Neural cell (in vitro differentiated cells): Measurements from ENCODE around the gene TMEM53. TPM values are rescaled to one million over a fixed set of nuclear protein-coding genes. Genes with fewer than 3 reads are reported as not detected.

Source experiments
- H2AFZ ChIP-seq: fragments of 200-600, 300-800 bp; sonication (generic), shearing (Covaris generic); 2 replicates; pipeline ENCODE4 v1.6.0; 2014; ENCODE audit warnings: low read depth, mild to moderate bottlenecking, antibody characterized with exemption, low read length, moderate library complexity
- H3F3A ChIP-seq: fragments of 200-600 bp; shearing (Covaris generic); 2 replicates; pipeline ENCODE4 v1.6.1; 2016; ENCODE audit warnings: mild to moderate bottlenecking, moderate library complexity, mixed read lengths, antibody characterized with exemption, low read length; ENCODE audit not compliant: insufficient read depth, poor library complexity, severe bottlenecking
- H3K27ac ChIP-seq: fragments of 200-600, 300-800 bp; sonication (generic), shearing (Covaris generic); 2 replicates; pipeline ENCODE4 v1.5.1; 2014; ENCODE audit warnings: mild to moderate bottlenecking, low read length, moderate library complexity
- H3K27me3 ChIP-seq: fragments of 300-800, 200-600 bp; sonication (generic), shearing (Covaris generic); 2 replicates; pipeline ENCODE4 v1.6.0; 2014; ENCODE audit warnings: mild to moderate bottlenecking, low read depth, low read length, moderate library complexity; ENCODE audit not compliant: insufficient read depth
- H3K36me3 ChIP-seq: fragments of 300-800, 200-600 bp; sonication (generic), shearing (Covaris generic); 2 replicates; pipeline ENCODE4 v1.5.1; 2014; ENCODE audit warnings: mild to moderate bottlenecking, antibody characterized with exemption, low read length, moderate library complexity; ENCODE audit not compliant: insufficient read depth
- H3K4me2 ChIP-seq: fragments of 300-800, 200-600 bp; sonication (generic), shearing (Covaris generic); 2 replicates; pipeline ENCODE4 v1.6.0; 2014; ENCODE audit warnings: mild to moderate bottlenecking, low read length
- H3K4me3 ChIP-seq: fragments of 300-800, 200-600 bp; sonication (generic), shearing (Covaris generic); 2 replicates; pipeline ENCODE4 v1.5.1; 2014; ENCODE audit warnings: mild to moderate bottlenecking, low read length, moderate library complexity
- H3K79me2 ChIP-seq: fragments of 200-600 bp; shearing (Covaris generic); replicated peaks from 2 replicates; pipeline ENCODE4 v1.6.0; 2014; ENCODE audit warnings: mild to moderate bottlenecking, low read length, moderate library complexity; ENCODE audit not compliant: insufficient read depth
- H3K9ac ChIP-seq: fragments of 300-800, 200-600 bp; sonication (generic), shearing (Covaris generic); 2 replicates; pipeline ENCODE4 v1.6.1; 2016; ENCODE audit warnings: mild to moderate bottlenecking, low read length, mixed read lengths
- H3K9me2 ChIP-seq: fragments of 200-600 bp; shearing (Covaris generic); 2 replicates; pipeline ENCODE4 v1.6.1; 2016; ENCODE audit warnings: mild to moderate bottlenecking, low read length, mixed read lengths; ENCODE audit not compliant: insufficient read depth
- H3K9me3 ChIP-seq: fragments of 200-600, 300-800 bp; sonication (generic), shearing (Covaris generic); 2 replicates; pipeline ENCODE4 v1.6.1; 2016; ENCODE audit warnings: mild to moderate bottlenecking, mixed run types, low read length, moderate library complexity, mixed read lengths
- H4K20me1 ChIP-seq: fragments of 200-600 bp; shearing (Covaris generic); 2 replicates; pipeline ENCODE4 v1.6.1; 2016; ENCODE audit warnings: mild to moderate bottlenecking, mixed run types; ENCODE audit not compliant: insufficient read depth
- EP300 ChIP-seq: fragments of 450-650 bp; conservative IDR thresholded peaks from 2 replicates; pipeline ENCODE4 v1.6.1; 2014; ENCODE audit warnings: antibody characterized with exemption, mild to moderate bottlenecking, moderate library complexity; ENCODE audit not compliant: poor library complexity, severe bottlenecking
- EZH2 ChIP-seq: fragments of 200-600, 300-800 bp; shearing (Covaris generic), sonication (generic); IDR thresholded peaks from 2 replicates; pipeline ENCODE4 v1.6.1; 2014; ENCODE audit warnings: antibody characterized with exemption, low read length, borderline replicate concordance, mild to moderate bottlenecking; ENCODE audit not compliant: insufficient read depth, poor library complexity, severe bottlenecking
- MXI1 ChIP-seq: fragments of 450-650 bp; conservative IDR thresholded peaks from 2 replicates; pipeline ENCODE4 v1.6.1; 2014; ENCODE audit warnings: antibody characterized with exemption, mild to moderate bottlenecking; ENCODE audit not compliant: poor library complexity, severe bottlenecking
- POLR2AphosphoS5 ChIP-seq: IDR thresholded peaks from 2 replicates; pipeline ENCODE4 v1.6.1; 2012
- RAD21 ChIP-seq: fragments of 450-650 bp; conservative IDR thresholded peaks from 2 replicates; pipeline ENCODE4 v1.6.1; 2014; ENCODE audit warnings: antibody characterized with exemption, mild to moderate bottlenecking, moderate library complexity
- SMC3 ChIP-seq: fragments of 450-650 bp; conservative IDR thresholded peaks from 2 replicates; pipeline ENCODE4 v1.6.1; 2014; ENCODE audit warnings: antibody characterized with exemption, mild to moderate bottlenecking, moderate library complexity; ENCODE audit not compliant: poor library complexity
- TAF1 ChIP-seq: IDR thresholded peaks from 2 replicates; pipeline ENCODE4 v1.6.1; 2012; ENCODE audit warnings: low read depth
- polyA minus RNA-seq: library from RNA; depleted of rRNA, polyadenylated mRNA; stranded (reverse); fragments of >200 nt; gene quantifications from 2 replicates; pipeline ENCODE4 v1.2.3, GENCODE V29; 2014
- polyA plus RNA-seq: library from polyadenylated mRNA; depleted of rRNA; stranded (reverse); fragments of >200 nt; gene quantifications from 2 replicates; pipeline ENCODE4 v1.2.3, GENCODE V29; 2014
- TF ChIP-seq, protein P1 (sequence below): IDR thresholded peaks from 2 replicates; pipeline ENCODE4 v1.6.1; 2012; ENCODE audit warnings: borderline replicate concordance
- TF ChIP-seq, protein P2 (sequence below): fragments of 450-650 bp; IDR thresholded peaks from 2 replicates; pipeline ENCODE4 v1.5.1; 2014; ENCODE audit warnings: antibody characterized with exemption, mild to moderate bottlenecking, moderate library complexity; ENCODE audit not compliant: poor library complexity, severe bottlenecking

The TMEM53 gene
- polyA plus RNA-seq (13.4 and 21.4 TPM in 2 replicates), polyA minus RNA-seq (11.6 and 13.9 TPM in 2 replicates)

DNA sequence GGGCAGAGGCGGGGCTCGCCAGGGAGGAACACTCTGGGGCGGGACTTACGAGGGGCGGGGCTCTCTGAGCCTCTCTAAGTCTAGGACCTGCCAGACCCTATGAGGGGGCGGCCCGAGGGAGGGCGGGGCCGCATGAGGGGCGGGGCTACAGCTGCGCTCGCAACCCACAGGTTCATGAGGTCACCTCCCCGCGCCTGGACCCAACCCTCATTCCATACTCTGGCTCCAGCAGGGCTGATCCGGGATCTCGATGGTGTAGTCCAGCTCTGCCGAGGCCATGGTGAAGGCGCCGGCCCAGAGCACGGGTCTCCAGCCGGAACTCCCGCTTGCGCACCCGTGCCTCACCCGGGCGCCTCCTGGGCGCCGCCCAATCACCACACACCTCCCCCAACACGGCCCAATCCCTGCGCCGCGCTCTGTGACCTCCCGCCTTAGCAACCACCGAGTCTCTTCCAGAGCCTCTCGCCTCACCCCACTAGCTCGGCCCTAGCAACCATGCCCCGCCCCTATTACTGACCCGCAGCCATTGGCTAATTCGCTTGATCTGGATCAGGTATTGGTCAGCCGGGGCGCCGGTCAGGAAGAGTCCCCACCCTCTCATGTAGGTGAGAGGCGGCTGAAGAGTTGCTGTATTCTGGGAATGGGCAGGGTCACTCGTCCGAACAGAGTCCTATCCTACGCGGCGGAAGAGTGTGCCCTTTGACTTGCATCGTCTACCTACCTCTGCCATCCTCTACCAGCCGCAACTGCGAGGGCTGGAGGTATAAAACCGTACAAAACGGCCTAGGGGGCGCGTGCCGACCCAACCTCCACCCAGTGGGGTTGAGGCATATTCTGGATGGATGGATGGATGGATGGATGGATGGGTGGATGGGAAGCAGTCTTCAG, at the start of gene TMEM53, which contains the start of gene ARMH1:
Gene TMEM53 (minus strand): TSS at position 369 of the 888 bp plus-strand sequence. CDS start 90 bp downstream, at position 279.
Gene ARMH1 (plus strand): TSS at position 602 of the 888 bp plus-strand sequence. CDS start 14,984 bp downstream, outside the sequence.
- TF ChIP-seq RAD21 (no peak), TAF1 (peak; percentile 26), EZH2 (no peak), POLR2AphosphoS5 (peak; percentile 77), EP300 (peak; percentile 21), MXI1 (peak; percentile 82), SMC3 (no peak)
- TF ChIP-seq, protein P1, sequence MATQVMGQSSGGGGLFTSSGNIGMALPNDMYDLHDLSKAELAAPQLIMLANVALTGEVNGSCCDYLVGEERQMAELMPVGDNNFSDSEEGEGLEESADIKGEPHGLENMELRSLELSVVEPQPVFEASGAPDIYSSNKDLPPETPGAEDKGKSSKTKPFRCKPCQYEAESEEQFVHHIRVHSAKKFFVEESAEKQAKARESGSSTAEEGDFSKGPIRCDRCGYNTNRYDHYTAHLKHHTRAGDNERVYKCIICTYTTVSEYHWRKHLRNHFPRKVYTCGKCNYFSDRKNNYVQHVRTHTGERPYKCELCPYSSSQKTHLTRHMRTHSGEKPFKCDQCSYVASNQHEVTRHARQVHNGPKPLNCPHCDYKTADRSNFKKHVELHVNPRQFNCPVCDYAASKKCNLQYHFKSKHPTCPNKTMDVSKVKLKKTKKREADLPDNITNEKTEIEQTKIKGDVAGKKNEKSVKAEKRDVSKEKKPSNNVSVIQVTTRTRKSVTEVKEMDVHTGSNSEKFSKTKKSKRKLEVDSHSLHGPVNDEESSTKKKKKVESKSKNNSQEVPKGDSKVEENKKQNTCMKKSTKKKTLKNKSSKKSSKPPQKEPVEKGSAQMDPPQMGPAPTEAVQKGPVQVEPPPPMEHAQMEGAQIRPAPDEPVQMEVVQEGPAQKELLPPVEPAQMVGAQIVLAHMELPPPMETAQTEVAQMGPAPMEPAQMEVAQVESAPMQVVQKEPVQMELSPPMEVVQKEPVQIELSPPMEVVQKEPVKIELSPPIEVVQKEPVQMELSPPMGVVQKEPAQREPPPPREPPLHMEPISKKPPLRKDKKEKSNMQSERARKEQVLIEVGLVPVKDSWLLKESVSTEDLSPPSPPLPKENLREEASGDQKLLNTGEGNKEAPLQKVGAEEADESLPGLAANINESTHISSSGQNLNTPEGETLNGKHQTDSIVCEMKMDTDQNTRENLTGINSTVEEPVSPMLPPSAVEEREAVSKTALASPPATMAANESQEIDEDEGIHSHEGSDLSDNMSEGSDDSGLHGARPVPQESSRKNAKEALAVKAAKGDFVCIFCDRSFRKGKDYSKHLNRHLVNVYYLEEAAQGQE: peak; percentile 5
- TF ChIP-seq, protein P2, sequence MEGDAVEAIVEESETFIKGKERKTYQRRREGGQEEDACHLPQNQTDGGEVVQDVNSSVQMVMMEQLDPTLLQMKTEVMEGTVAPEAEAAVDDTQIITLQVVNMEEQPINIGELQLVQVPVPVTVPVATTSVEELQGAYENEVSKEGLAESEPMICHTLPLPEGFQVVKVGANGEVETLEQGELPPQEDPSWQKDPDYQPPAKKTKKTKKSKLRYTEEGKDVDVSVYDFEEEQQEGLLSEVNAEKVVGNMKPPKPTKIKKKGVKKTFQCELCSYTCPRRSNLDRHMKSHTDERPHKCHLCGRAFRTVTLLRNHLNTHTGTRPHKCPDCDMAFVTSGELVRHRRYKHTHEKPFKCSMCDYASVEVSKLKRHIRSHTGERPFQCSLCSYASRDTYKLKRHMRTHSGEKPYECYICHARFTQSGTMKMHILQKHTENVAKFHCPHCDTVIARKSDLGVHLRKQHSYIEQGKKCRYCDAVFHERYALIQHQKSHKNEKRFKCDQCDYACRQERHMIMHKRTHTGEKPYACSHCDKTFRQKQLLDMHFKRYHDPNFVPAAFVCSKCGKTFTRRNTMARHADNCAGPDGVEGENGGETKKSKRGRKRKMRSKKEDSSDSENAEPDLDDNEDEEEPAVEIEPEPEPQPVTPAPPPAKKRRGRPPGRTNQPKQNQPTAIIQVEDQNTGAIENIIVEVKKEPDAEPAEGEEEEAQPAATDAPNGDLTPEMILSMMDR: no peak
- H3K9ac ChIP-seq: peak within 1 kb of the TSS; percentile 75
- H2AFZ ChIP-seq: peak within 1 kb of the TSS; percentile 80
- H3K9me3 ChIP-seq: no peaks in the 10 kb centered on the region
- H3F3A ChIP-seq: no peaks in the 10 kb centered on the region
- H3K4me2 ChIP-seq: peak within 1 kb of the TSS; percentile 92
- no peaks in the 10 kb centered on the region for H3K79me2 ChIP-seq
- H3K36me3 ChIP-seq: no peaks in the 10 kb centered on the region
- H3K27me3 ChIP-seq: no peaks in the 10 kb centered on the region
- no peaks in the 10 kb centered on the region for H3K9me2 ChIP-seq
- H4K20me1 ChIP-seq: no peaks in the 10 kb centered on the region
- H3K27ac ChIP-seq: peak within 1 kb of the TSS; percentile 79
- peak within 1 kb of the TSS; percentile 71 for H3K4me3 ChIP-seq

DNA sequence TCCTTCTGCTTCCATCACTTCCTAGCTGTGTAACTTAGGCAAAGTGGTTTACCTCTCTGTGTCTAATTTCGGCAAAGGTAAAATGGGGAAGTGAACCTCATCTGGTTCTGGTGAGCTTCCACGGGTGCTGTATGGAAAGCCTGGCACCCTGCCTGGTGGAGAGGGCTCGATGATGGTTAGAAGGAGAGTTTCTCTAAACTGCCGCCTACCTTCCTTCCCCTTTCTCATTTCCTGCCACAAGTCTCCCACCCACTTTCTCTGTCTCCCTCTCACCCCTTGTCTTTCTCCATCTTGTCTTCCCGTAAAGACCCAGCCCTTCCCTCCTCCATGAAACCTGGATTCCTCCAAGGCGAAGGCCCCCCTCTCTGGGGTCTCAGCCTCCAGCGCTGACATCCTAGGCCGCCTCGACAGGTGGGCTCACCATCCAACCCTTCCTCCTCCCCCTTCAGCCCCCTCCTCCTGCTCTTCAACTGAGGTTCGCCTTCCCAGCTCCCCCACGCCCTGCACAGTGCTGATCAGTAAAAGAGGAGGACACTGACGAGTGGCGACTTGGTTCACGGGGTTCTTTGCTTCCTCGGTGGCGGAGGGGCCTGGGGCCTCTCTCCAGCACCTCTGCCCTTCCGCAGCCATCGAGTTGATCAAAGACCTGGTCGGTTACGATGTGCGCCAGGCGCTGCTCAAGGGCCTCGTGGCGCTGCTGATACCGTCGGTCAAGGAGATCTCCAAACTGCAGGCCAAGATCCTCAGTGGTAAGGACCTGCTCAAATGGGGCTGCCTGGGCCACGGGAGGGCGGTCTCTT, 49.4 kb upstream of the TMEM53 start:
- Histone ChIP-seq H3K9me3 (no peaks in the 10 kb centered on the region), H3K4me2 (no peak overlapping the region), H3K9me2 (no peaks in the 10 kb centered on the region), H4K20me1 (no peaks in the 10 kb centered on the region), H3K27me3 (no peaks in the 10 kb centered on the region), H3K4me3 (no peak overlapping the region), H2AFZ (no peak overlapping the region), H3K79me2 (no peaks in the 10 kb centered on the region), H3F3A (no peaks in the 10 kb centered on the region), H3K9ac (no peak overlapping the region), H3K36me3 (no peaks in the 10 kb centered on the region), H3K27ac (no peak overlapping the region)
- no peak for TF ChIP-seq EP300
- TF ChIP-seq, protein P1: no peak
